ENCODE results near the gene RARS2.
"Not testable (repeated sequence)": the region's sequence is repeated elsewhere in the genome, so short reads cannot be mapped to it uniquely, and the experiment has no call there.

The RARS2 gene

DNA sequence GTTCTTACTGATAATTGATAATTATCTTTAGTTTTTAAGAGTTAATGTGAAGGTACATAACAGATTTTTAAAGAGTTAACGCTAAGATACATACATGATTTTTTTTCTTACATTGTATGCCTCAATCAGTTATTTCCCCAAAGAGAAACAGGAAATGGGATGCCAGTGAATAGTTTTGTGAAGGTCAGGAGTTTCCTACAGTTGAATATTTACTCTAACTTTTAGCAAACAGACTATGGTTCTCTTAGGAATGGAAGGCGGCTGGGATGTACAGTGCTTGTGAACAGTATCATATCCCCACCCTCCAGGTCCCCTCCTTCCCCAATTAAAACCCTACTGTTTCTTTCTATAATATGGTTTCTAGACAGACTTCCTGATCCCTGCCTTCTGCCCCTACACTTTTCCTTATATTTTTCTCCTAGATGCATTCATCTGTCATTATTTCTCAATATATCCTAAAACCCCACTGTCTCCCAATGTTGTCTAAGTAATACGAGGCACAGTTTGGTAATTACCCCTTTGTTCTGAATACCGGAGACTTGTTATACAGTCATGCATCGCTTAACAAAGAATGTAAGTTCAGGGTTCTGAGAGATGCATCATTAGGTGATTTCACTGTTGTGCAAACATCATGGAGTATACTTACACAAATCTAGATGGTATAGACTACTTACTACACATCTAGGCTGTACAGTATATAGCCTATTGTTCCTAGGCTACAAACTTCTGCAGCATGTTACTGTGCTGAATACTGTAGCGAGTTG lies 87.8 kb downstream of the RARS2 start:
- Mint-ChIP-seq H3K36me3 (ENCODE audit: low read depth) (peaks cover 7% of the 10 kb centered on the region), H3K4me1 (no peaks in the 10 kb centered on the region), H3K27me3 (no peaks in the 10 kb centered on the region), H3K27ac (peak overlapping the region; percentile 12), H3K4me3 (no peak overlapping the region), H3K9me3 (no peaks in the 10 kb centered on the region)
- ATAC-seq, result no peak
- DNase-seq, result no peak

DNA sequence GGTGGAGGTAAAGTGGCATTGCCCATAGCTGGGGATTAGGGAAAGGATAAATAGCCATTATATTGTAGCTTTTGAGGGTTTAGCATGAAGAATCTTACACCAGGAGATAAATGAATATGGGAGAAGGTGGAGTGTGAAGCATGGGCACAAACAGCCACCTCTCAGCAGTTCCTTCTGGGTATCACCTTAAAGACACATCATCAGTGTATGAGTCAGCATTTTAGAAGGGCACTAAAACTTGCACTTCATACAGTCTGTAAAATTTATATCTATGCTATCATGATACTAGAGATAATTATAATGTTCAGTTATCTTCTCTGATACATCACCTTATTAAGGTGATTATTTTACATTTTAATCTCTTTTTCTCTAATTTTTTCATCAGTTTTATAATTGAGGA lies 91.7 kb downstream of the RARS2 start:
- H3K27me3 Mint-ChIP-seq, result no peaks in the 10 kb centered on the region
- ATAC-seq (no peak), DNase-seq (no peak)
- H3K27ac Mint-ChIP-seq, result no peak overlapping the region
- no peaks in the 10 kb centered on the region for H3K9me3 Mint-ChIP-seq
- H3K4me1 Mint-ChIP-seq, result peaks cover 2% of the 10 kb centered on the region
- H3K36me3 Mint-ChIP-seq (ENCODE audit: low read depth), result peaks cover 8% of the 10 kb centered on the region
- no peak overlapping the region for H3K4me3 Mint-ChIP-seq

DNA sequence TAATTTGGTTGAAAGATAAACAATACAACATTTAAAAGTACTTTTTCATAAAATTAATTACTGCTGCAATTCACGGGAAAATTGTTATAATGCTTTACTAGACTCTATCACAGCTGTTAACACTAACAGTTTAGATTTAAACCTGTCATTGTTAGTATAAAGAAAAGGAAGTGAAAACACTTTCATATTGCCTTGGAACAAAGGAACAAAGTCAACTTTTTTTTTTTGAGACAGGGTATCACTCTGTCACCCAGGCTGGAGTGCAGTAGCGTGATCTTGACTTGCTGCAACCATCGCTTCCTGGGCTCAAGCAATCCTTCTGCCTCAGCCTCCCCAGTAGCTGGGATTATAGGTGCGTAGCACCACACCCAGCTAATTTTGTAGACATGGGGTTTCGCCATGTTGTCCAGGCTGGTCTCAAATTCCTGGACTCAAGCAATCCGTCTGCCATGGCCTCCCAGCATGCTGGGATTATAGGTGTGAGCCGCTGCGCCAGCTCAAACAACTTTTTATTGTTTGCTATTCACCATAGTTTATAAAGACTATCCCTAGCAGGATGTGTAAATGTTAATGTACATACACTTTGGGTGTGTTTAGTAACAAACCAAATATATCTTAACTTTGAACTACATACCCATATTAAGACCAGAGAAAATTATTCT lies 94.9 kb downstream of the RARS2 start:
- Mint-ChIP-seq H3K36me3 (ENCODE audit: low read depth) (peaks cover 10% of the 10 kb centered on the region), H3K27me3 (no peaks in the 10 kb centered on the region), H3K9me3 (no peaks in the 10 kb centered on the region), H3K27ac (no peak overlapping the region), H3K4me3 (no peak overlapping the region), H3K4me1 (peaks cover 2% of the 10 kb centered on the region)
- DNase-seq, result no peak
- no peak for ATAC-seq

DNA sequence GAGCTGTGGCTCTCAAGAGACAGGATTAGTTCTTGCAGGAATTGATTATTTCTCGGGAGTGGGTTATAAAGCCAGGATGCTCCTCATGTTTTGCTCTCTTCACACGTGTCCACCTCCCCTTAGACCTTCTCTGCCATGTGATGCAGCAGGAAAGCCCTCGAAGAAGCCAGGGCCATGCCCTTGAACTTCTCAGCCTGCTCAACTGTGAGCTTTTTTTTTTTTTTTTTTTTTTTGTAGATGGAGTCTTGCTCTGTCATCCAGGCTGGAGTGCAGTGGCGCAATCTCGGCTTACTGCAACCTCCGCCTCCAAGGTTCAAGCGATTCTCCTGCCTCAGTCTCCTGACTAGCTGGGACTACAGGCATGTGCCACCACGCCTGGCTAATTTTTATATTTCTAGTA lies 100.5 kb downstream of the RARS2 start:
- ATAC-seq, H3K9me3 Mint-ChIP-seq, H3K27ac Mint-ChIP-seq: not testable (repeated sequence)

DNA sequence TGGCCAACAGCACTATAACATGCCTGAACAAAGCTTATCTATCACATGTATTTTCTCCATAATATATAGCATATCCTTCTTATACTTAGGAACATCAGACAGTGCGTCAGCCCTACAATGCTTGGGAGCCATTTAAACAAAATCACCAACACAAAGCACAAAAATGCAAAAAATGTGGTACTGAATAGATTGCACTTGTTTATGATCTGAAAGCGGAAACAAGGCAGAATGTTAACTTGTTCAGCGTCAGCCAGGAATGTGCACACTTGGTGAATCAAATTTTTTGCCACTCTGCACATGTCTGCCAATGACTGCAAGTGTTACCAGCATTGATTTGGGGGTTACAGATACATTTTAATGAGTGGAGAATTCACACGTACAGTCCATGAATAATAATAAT lies 102.2 kb downstream of the RARS2 start:
- Mint-ChIP-seq H3K9me3 (no peaks in the 10 kb centered on the region), H3K4me1 (no peaks in the 10 kb centered on the region), H3K27ac (no peak overlapping the region), H3K27me3 (no peaks in the 10 kb centered on the region), H3K4me3 (no peak overlapping the region), H3K36me3 (ENCODE audit: low read depth) (peaks cover 8% of the 10 kb centered on the region)
- DNase-seq, result no peak
- no peak for ATAC-seq

More for the DNA sequence above, 100.5 kb downstream of the RARS2 start:
- not testable (repeated sequence) for H3K4me1 Mint-ChIP-seq, H3K4me3 Mint-ChIP-seq, DNase-seq, H3K27me3 Mint-ChIP-seq
- peaks cover 13% of the 10 kb centered on the region for H3K36me3 Mint-ChIP-seq (ENCODE audit: low read depth)

DNA sequence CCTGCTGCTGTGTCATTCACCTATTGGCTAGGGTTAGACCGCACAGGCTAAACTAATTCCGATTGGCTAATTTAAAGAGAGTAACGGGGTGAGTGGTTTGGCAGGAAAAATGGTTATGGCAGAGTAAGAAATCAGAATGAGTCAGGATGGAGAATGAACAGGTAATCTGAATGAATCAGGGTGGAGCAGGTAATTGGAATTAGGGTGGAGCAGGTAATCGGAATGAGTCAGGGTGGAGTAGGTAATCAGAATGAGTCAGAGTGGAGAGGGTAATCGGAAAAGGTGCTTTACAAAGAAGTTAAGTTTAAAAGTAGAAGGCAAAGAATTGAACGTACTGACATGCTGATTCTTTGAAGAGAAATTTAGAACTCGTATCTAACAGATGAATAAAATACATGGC lies 105.3 kb downstream of the RARS2 start:
- no peaks in the 10 kb centered on the region for H3K27me3 Mint-ChIP-seq
- H3K4me1 Mint-ChIP-seq, result no peaks in the 10 kb centered on the region
- H3K4me3 Mint-ChIP-seq, result no peak overlapping the region
- DNase-seq, result no peak
- H3K9me3 Mint-ChIP-seq, result no peaks in the 10 kb centered on the region
- H3K27ac Mint-ChIP-seq, result no peak overlapping the region
- H3K36me3 Mint-ChIP-seq (ENCODE audit: low read depth), result peaks cover 6% of the 10 kb centered on the region
- ATAC-seq, result no peak

DNA sequence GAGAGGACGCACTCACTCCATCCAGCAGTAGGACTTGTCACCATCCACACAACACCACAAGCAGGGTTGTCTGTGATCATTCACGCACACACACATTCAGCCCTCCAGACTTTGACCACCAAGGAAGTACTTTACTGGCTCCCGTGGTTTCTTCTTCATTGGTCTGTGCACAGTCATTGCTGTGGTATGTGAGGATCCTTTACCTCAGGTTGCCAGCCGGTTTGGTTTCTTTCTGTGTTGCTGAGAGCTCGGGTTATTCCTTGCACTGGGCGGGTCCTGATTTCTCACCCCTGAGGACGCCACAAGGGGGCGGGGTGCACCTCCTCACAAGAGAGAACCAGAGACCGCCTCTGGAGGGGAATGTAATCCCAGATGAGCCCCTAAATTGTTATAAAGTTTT lies 105.9 kb downstream of the RARS2 start:
- Mint-ChIP-seq H3K27me3 (no peaks in the 10 kb centered on the region), H3K4me3 (no peak overlapping the region), H3K4me1 (no peaks in the 10 kb centered on the region), H3K27ac (no peak overlapping the region), H3K36me3 (ENCODE audit: low read depth) (peaks cover 6% of the 10 kb centered on the region), H3K9me3 (no peaks in the 10 kb centered on the region)
- DNase-seq, result peak; percentile 10
- ATAC-seq, result peak; percentile 36

DNA sequence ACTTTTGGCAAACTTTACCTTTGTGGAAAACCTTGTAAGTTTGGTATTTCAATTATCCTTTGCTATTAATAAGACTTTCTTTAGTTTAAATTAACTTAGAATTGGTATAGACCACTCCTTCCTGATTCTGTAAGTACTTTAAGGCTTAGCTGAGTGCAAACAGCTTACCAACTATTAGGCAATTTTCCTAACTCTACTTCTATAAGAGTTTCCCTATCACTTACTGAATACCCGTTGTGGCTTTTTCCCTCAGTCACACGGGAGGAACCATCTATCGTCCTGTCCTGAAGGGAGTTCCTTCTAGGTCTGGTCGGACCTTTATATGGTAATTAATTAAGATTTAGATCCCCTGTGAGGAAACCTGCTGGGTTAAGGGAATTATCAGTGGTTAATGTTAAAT lies 107.4 kb downstream of the RARS2 start:
- no peaks in the 10 kb centered on the region for H3K9me3 Mint-ChIP-seq
- no peak for ATAC-seq
- H3K27me3 Mint-ChIP-seq, result no peaks in the 10 kb centered on the region
- DNase-seq, result no peak
- H3K36me3 Mint-ChIP-seq (ENCODE audit: low read depth), result peaks cover 15% of the 10 kb centered on the region
- H3K4me3 Mint-ChIP-seq, result no peak overlapping the region
- no peaks in the 10 kb centered on the region for H3K4me1 Mint-ChIP-seq
- no peak overlapping the region for H3K27ac Mint-ChIP-seq

DNA sequence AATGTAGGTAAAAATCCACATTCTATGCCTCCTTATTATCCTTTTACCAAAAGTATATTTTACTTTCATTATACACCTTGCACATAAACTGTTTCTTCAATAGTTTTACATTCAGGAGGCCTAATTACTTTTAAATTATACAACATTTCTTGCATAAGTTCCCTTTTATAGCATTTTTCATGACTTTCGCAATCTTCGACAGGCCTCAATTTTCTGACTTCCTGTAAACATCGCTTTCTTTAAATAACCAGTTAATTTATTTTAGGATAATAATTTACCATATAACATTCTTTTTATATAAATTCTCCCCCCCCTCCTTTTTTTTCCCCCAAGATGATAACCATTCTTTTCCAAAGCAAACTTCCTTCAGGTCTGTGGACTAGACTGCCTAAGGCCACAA lies 107.9 kb downstream of the RARS2 start:
- Mint-ChIP-seq H3K4me3 (no peak overlapping the region), H3K36me3 (ENCODE audit: low read depth) (peaks cover 15% of the 10 kb centered on the region), H3K9me3 (no peaks in the 10 kb centered on the region), H3K4me1 (no peaks in the 10 kb centered on the region), H3K27ac (no peak overlapping the region), H3K27me3 (no peaks in the 10 kb centered on the region)
- no peak for DNase-seq
- ATAC-seq, result no peak

DNA sequence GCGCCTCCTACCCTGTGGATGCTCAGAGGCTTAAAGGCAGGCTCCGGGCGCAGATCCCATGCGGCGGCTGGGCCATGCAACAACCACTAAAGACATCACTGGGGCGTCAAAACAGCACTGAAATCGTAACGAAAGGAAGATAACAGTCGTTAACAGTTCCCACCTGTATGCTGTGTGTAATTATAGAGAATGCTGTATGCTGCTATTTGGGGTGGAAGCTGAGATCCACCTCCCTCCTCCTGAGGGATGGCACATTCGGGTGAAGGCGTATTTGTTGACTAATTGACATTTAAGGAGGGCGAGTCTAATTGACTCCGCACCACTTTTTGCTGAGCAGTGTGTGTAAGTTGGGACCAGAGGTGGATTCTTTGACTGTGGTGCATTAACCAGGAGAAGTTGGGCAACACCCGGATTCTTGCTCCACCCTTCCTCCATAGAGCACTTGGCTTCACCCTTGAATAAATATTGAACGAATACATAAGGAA lies 116.3 kb downstream of the RARS2 start:
- ATAC-seq, result peak; percentile 81
- no peaks in the 10 kb centered on the region for H3K27me3 Mint-ChIP-seq
- H3K9me3 Mint-ChIP-seq, result no peaks in the 10 kb centered on the region
- H3K36me3 Mint-ChIP-seq (ENCODE audit: low read depth), result peaks cover 6% of the 10 kb centered on the region
- peak overlapping the region; percentile 97 for H3K4me3 Mint-ChIP-seq
- H3K27ac Mint-ChIP-seq, result peak overlapping the region; percentile 98
- peaks cover 19% of the 10 kb centered on the region for H3K4me1 Mint-ChIP-seq
- no peak for DNase-seq

DNA sequence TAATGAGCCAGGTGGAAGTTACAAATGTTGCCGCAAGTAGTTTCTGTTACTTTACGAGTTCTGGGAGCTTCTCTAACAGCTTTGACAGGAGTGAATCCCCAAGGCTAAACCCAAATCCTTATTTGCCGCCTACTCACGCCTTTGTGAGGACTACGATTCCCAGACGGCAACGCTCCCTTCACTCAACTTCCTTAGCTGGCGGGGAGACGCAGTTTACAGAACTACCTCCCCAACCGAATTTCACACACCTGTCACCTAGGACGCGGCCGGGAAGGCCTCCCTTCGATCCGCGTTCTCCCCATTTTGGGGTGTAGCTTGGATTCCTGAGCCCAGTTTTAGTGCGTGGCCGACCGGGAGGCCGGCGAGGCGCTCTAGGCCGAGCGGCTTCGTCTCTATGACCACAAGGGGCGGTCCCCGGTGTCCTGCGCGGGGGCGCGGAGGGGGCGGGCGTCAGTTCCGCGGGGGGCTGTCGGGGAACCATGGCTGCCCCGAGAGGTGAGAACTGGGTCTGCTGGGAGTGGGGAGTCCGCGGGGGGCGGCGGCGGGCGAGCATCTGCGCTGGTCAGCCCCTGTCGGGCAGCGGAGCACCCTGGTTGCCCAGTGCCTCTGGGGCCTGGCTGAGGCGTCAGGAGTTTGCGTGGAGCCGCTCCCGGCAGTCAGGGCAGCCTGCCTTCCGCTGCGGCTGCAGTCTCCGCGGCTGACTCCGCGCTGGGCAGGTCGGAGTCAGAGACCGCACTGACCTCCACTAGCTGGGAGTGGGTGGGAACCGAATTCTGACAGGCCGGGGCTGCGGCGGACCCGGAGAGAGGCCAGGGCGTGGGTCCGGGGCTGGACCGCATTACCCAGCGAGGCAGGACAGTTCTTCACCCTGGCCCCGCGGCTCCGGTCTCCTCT lies 117.0 kb downstream of the RARS2 start, which contains the start of gene SLC35A1:
SLC35A1 (plus strand) TSS at position 450 of the 894 bp plus-strand sequence; CDS start at position 480, 30 bp downstream.
- H3K4me1 Mint-ChIP-seq, result peaks cover 19% of the 10 kb centered on the region
- no peaks in the 10 kb centered on the region for H3K9me3 Mint-ChIP-seq
- peaks cover 2% of the 10 kb centered on the region for H3K27me3 Mint-ChIP-seq
- H3K36me3 Mint-ChIP-seq (ENCODE audit: low read depth), result no peaks in the 10 kb centered on the region
- peak; percentile 86 for DNase-seq
- peak within 1 kb of the TSS; percentile 97 for H3K4me3 Mint-ChIP-seq
- peak within 1 kb of the TSS; percentile 98 for H3K27ac Mint-ChIP-seq
- peak; percentile 92 for ATAC-seq

DNA sequence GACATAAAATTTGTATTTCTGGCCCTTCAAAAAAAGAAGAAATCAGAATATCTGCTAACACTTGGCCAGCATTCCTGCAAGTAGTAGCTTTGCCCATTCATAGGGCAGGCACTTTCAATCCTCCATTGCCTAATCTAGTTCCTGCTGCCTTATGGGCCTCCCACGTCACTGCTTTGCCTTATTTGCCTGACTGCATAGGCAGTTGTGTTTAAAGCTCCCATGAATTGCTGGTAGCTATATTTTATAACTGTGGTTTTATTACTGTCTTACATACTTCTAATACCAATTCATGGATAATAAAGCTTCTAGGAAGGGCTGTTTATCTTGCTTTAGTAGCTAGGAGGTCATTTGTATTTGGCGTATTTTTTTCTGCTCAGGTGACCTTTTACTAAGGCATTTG lies 124.7 kb downstream of the RARS2 start:
- Mint-ChIP-seq H3K9me3 (peaks cover 7% of the 10 kb centered on the region), H3K36me3 (ENCODE audit: low read depth) (no peaks in the 10 kb centered on the region), H3K4me3 (no peak overlapping the region), H3K27ac (no peak overlapping the region), H3K4me1 (no peaks in the 10 kb centered on the region), H3K27me3 (peaks cover 25% of the 10 kb centered on the region)
- no peak for DNase-seq
- no peak for ATAC-seq
